Body of pancreas (tissue), 4 donors: Measurements from ENCODE around the gene TRAPPC12. TPM values are rescaled to one million over a fixed set of nuclear protein-coding genes. Genes with fewer than 3 reads are reported as not detected.
A peak's percentile ranks its signal among the peaks of the same experiment; 100 is the strongest.

ENCODE experiments used
- ATAC-seq: fragments of 150-250 bp; one replicate; pipeline ENCODE4 v1.9.1; 2016
- DNase-seq, 4 donors: peaks; one replicate each; pipeline ENCODE4 v3.0.0-alpha.2; 2019
- H3K27ac ChIP-seq, 4 donors: fragments of 200-600 bp; sonication (generic); 1 replicate in 3 of 4; 2 replicates in 1 of 4; pipeline versions ENCODE4 v1.5.1 to v1.6.1; 2016 to 2019; ENCODE audit warnings: mild to moderate bottlenecking in 1 of 4, mixed read lengths in 1 of 4, moderate library complexity in 1 of 4
- H3K27me3 ChIP-seq, 2 donors: fragments of 200-600 bp; sonication (generic); one replicate each; pipeline ENCODE4 v1.6.0; 2016; ENCODE audit warnings: mild to moderate bottlenecking in 1 of 2
- H3K36me3 ChIP-seq, 2 donors: fragments of 200-600 bp; sonication (generic); replicated peaks in 1 of 2; 2 replicates each; pipeline ENCODE4 v1.5.1; 2016; ENCODE audit warnings: low read depth in 2 of 2; ENCODE audit not compliant: insufficient read depth in 1 of 2
- H3K4me1 ChIP-seq: fragments of 200-600 bp; sonication (generic); one replicate; pipeline ENCODE4 v1.6.0; 2016
- H3K4me3 ChIP-seq, 2 donors: fragments of 200-600 bp; sonication (generic); 1 replicate in 1 of 2; 2 replicates in 1 of 2; pipeline ENCODE4 v1.5.1; 2016 to 2019
- H3K9me3 ChIP-seq, 3 donors: fragments of 200-600 bp; sonication (generic); 1 replicate in 2 of 3; 2 replicates in 1 of 3; pipeline ENCODE4 v1.5.1; 2016
- CTCF ChIP-seq, 7 experiments: fragments of 450-650 bp in 4 of 7; fragments of 200-600 bp in 3 of 7; sonication (generic) in 3 of 7; IDR thresholded peaks; one replicate each; pipeline ENCODE4 v1.5.1; 2016 to 2019; ENCODE audit warnings: antibody characterized with exemption in 7 of 7
- POLR2A ChIP-seq, 3 donors: fragments of 450-650 bp; IDR thresholded peaks; one replicate each; pipeline ENCODE4 v1.6.1; 2016; ENCODE audit warnings: antibody characterized with exemption in 3 of 3, mild to moderate bottlenecking in 2 of 3
- WGBS, 2 donors: methylation state at CpG; one replicate each; pipeline ENCODE4 v1.1.5; 2017; 5-methylcytosine and 5-hydroxymethylcytosine counted together
- intact Hi-C: fragments of 100-400 bp; cut with DNase I; formaldehyde crosslinking; loops from one replicate; pipeline ENCODE4 v1.15.1; 2023
- total RNA-seq, 2 donors: library from RNA; depleted of rRNA; stranded (reverse); fragments of >200 nt; gene quantifications; one replicate each; pipeline ENCODE4 v1.1.0, GENCODE V29; 2016

TRAPPC12 gene
- total RNA-seq, 2 donors from 2014 or later = 43.1 to 134 TPM

- DNase-seq (no peak), ATAC-seq (no peak)
- H3K27me3 ChIP-seq = no peaks in the 10 kb centered on the region
- WGBS, 2 donors = 93 to 94% methylated on average over 6 of the region's 6 CpGs
- H3K27ac ChIP-seq = no peak overlapping the region
- no peak for TF ChIP-seq POLR2A (IDR thresholded peaks at IDR 0.05)
- TF ChIP-seq CTCF (IDR thresholded peaks at IDR 0.05) = no peak
- no peak overlapping the region for H3K4me3 ChIP-seq
- H3K4me1 ChIP-seq = peaks cover 60% of the 10 kb centered on the region
- H3K36me3 ChIP-seq = no peaks in the 10 kb centered on the region
- intact Hi-C loops = no loop called here
- H3K9me3 ChIP-seq = no peaks in the 10 kb centered on the region
Observed at GRCh38 chr2:3520591-3520990, 141.1 kb downstream of the TRAPPC12 start.

- intact Hi-C loops = no loop called here
- no peaks in the 10 kb centered on the region for H3K9me3 ChIP-seq
- no peaks in the 10 kb centered on the region for H3K36me3 ChIP-seq
- 43 to 60% methylated on average over 13 of the region's 13 CpGs for WGBS, 2 donors
- DNase-seq = peak; percentile 37 to 64 (median 48)
- peaks cover 49% of the 10 kb centered on the region for H3K4me1 ChIP-seq
- no peaks in the 10 kb centered on the region for H3K27me3 ChIP-seq
- TF ChIP-seq POLR2A (IDR thresholded peaks at IDR 0.05) (no peak), CTCF (IDR thresholded peaks at IDR 0.05) (no peak)
- peak overlapping the region; percentile 45 to 72 (median 62) for H3K27ac ChIP-seq
- H3K4me3 ChIP-seq = no peak overlapping the region
- ATAC-seq = no peak
Observed at GRCh38 chr2:3522961-3523421, 143.5 kb downstream of the TRAPPC12 start.

GRCh38 chr2:3523551-3524041 lies 144.1 kb downstream of the TRAPPC12 start:
- H3K4me3 ChIP-seq = no peak overlapping the region
- DNase-seq (peak in 3 of 4 donors; percentile 33 to 49 (median 40)), ATAC-seq (no peak)
- no peaks in the 10 kb centered on the region for H3K36me3 ChIP-seq
- H3K4me1 ChIP-seq = peaks cover 46% of the 10 kb centered on the region
- TF ChIP-seq POLR2A (IDR thresholded peaks at IDR 0.05) (no peak), CTCF (IDR thresholded peaks at IDR 0.05) (no peak)
- intact Hi-C loops = no loop called here
- H3K9me3 ChIP-seq = no peaks in the 10 kb centered on the region
- 14 to 22% methylated on average over 4 of the region's 4 CpGs for WGBS, 2 donors
- no peaks in the 10 kb centered on the region for H3K27me3 ChIP-seq
- H3K27ac ChIP-seq = peak overlapping the region; percentile 45 to 72 (median 62)

GRCh38 chr2:3526871-3527270 lies 147.4 kb downstream of the TRAPPC12 start:
- no peak for DNase-seq
- no peak for ATAC-seq
- intact Hi-C loops = no loop called here
- Histone ChIP-seq H3K27ac (no peak overlapping the region), H3K4me1 (peaks cover 31% of the 10 kb centered on the region), H3K4me3 (no peak overlapping the region), H3K36me3 (no peaks in the 10 kb centered on the region), H3K9me3 (no peaks in the 10 kb centered on the region), H3K27me3 (no peaks in the 10 kb centered on the region)
- TF ChIP-seq POLR2A (IDR thresholded peaks at IDR 0.05) = no peak
- no peak for TF ChIP-seq CTCF (IDR thresholded peaks at IDR 0.05)
- WGBS, 2 donors = 92% methylated on average over 15 to 20 of the region's 22 CpGs
